Sigmoid colon (tissue), 7 donors: ENCODE data around the gene METTL22. TPM values are rescaled to one million over a fixed set of nuclear protein-coding genes. Genes with fewer than 3 reads are reported as not detected.
A peak's percentile ranks its signal among the peaks of the same experiment; 100 is the strongest.

ENCODE experiments used
- DNase-seq: peaks from one replicate; pipeline ENCODE4 v3.0.0-alpha.2; 2019
- H3K27ac ChIP-seq, 4 donors: fragments of 200-600 bp; sonication (generic); one replicate each; pipeline ENCODE4 v1.5.1; 2016 to 2019; ENCODE audit warnings: mild to moderate bottlenecking in 1 of 4
- H3K27me3 ChIP-seq, 3 donors: fragments of 200-600 bp; sonication (generic); one replicate each; pipeline ENCODE4 v1.5.1; 2019; ENCODE audit warnings: mild to moderate bottlenecking in 1 of 3
- H3K36me3 ChIP-seq, 4 donors: fragments of 200-600 bp; sonication (generic); one replicate each; pipeline ENCODE4 v1.5.1; 2016 to 2019
- H3K4me1 ChIP-seq, 4 donors: fragments of 200-600 bp; sonication (generic); one replicate each; pipeline ENCODE4 v1.5.1; 2017 to 2019
- H3K4me3 ChIP-seq, 4 donors: fragments of 200-600 bp; sonication (generic); one replicate each; pipeline ENCODE4 v1.5.1; 2017 to 2019; ENCODE audit warnings: mild to moderate bottlenecking in 2 of 4, moderate library complexity in 1 of 4
- H3K9me3 ChIP-seq, 4 donors: fragments of 200-600 bp in 3 of 4; sonication (generic) in 3 of 4; one replicate each; pipeline versions ENCODE4 v1.5.1 to v1.6.1; 2013 to 2019
- EP300 ChIP-seq, 4 donors: sonication (generic); formaldehyde crosslinking; IDR thresholded peaks; one replicate each; pipeline ENCODE4 v1.6.1; 2017; ENCODE audit warnings: antibody characterized with exemption in 4 of 4
- POLR2A ChIP-seq, 2 donors: fragments of 450-650 bp; IDR thresholded peaks; one replicate each; pipeline ENCODE4 v1.6.1; 2016; ENCODE audit warnings: antibody characterized with exemption in 2 of 2, mild to moderate bottlenecking in 2 of 2, moderate library complexity in 2 of 2
- POLR2AphosphoS5 ChIP-seq, 4 donors: sonication (generic); formaldehyde crosslinking; IDR thresholded peaks; one replicate each; pipeline ENCODE4 v1.6.1; 2017; ENCODE audit warnings: antibody characterized with exemption in 4 of 4
- WGBS, 2 donors: extraction: QIAGEN DNeasy Blood & Tissue Kit; methylation state at CpG; one replicate each; pipeline ENCODE4 v1.1.7; 2013; 5-methylcytosine and 5-hydroxymethylcytosine counted together
- intact Hi-C: fragments of 100-400 bp; cut with DNase I; formaldehyde crosslinking; loops from one replicate; pipeline ENCODE4 v1.15.1; 2023
- polyA plus RNA-seq, 3 donors: library from polyadenylated mRNA; stranded (reverse); fragments of 200-250 nt; gene quantifications; one replicate each; pipeline ENCODE4 v1.2.3, GENCODE V29; 2013
- total RNA-seq, 4 donors: library from RNA; depleted of rRNA; stranded (reverse); fragments of >200 nt; gene quantifications; one replicate each; pipeline ENCODE4 v1.1.0, GENCODE V29; 2016
- TF ChIP-seq, protein P1 (sequence below), 4 experiments: fragments of 450-650 bp in 3 of 4; fragments of 200-600 bp in 1 of 4; IDR thresholded peaks; one replicate each; pipeline ENCODE4 v1.5.1; 2016 to 2019; ENCODE audit warnings: antibody characterized with exemption in 4 of 4, mild to moderate bottlenecking in 3 of 4, moderate library complexity in 2 of 4
- donor health status: healthy with polysubstance abuse.
- donor health status: Bipolar disorder and iron deficiency.
- donor health status: healthy.

The METTL22 gene
- total and polyA plus RNA-seq, 7 donors, result 8.6 to 55.1 (median 25.3) TPM

DNA sequence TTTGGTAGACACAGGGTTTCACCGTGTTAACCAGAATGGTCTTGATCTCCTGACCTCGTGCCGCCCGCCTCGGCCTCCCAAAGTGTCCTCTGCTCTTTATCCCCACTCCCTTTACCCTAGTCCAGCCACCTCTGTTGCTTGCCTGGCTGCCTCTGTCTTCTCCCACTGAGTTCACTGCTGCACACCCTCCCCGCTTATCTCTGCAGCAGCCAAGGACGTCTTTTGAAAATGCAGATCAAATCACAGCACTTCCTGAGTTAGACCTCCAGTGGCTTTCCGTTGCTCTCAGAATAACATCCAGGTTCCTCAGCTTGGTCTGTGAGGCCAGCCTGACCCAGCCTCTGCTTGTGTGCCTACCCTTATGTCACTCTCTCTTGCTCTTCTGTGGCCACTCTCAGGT is 5.4 kb downstream of the METTL22 start:
- Histone ChIP-seq H3K4me3 (no peak overlapping the region), H3K9me3 (no peaks in the 10 kb centered on the region), H3K27ac (no peak overlapping the region), H3K36me3 (peaks cover 31 to 68% (median 51%) of the 10 kb centered on the region in 4 donors), H3K4me1 (peaks cover 0 to 20% (median 10%) of the 10 kb centered on the region in 4 donors), H3K27me3 (no peaks in the 10 kb centered on the region)
- TF ChIP-seq, protein P1, sequence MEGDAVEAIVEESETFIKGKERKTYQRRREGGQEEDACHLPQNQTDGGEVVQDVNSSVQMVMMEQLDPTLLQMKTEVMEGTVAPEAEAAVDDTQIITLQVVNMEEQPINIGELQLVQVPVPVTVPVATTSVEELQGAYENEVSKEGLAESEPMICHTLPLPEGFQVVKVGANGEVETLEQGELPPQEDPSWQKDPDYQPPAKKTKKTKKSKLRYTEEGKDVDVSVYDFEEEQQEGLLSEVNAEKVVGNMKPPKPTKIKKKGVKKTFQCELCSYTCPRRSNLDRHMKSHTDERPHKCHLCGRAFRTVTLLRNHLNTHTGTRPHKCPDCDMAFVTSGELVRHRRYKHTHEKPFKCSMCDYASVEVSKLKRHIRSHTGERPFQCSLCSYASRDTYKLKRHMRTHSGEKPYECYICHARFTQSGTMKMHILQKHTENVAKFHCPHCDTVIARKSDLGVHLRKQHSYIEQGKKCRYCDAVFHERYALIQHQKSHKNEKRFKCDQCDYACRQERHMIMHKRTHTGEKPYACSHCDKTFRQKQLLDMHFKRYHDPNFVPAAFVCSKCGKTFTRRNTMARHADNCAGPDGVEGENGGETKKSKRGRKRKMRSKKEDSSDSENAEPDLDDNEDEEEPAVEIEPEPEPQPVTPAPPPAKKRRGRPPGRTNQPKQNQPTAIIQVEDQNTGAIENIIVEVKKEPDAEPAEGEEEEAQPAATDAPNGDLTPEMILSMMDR (IDR thresholded peaks at IDR 0.05), result no peak
- no peak for TF ChIP-seq POLR2A (IDR thresholded peaks at IDR 0.05)
- TF ChIP-seq EP300 (IDR thresholded peaks at IDR 0.05), result no peak
- no peak for TF ChIP-seq POLR2AphosphoS5 (IDR thresholded peaks at IDR 0.05)
- intact Hi-C loops, result no loop called here
- peak; percentile 36 for DNase-seq
- 94% methylated on average over 8 of the region's 8 CpGs for WGBS, 2 donors

DNA sequence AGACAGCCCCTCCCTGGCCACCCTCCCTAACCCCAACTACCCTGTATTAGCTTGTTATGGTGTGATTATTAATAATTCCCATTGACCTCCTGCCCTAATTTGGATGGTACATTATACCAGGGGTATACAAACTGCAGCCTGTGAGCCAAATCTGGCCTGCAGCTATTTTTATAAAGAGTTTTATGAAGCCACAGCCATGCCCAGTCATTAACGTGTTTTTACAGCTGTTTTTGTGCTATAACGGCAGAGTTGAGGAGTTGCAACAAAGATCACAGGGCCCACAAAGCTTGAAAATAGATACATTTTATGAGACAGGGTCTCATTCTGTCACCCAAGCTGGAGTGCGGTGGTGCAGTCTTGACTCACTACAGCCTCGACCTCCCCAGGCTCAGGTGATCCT is 6.0 kb downstream of the METTL22 start:
- Histone ChIP-seq H3K27me3 (no peaks in the 10 kb centered on the region), H3K4me3 (no peak overlapping the region), H3K27ac (no peak overlapping the region), H3K36me3 (peaks cover 31 to 74% (median 53%) of the 10 kb centered on the region in 4 donors), H3K4me1 (peaks cover 0 to 16% (median 6%) of the 10 kb centered on the region in 4 donors), H3K9me3 (no peaks in the 10 kb centered on the region)
- DNase-seq, result peak; percentile 3
- intact Hi-C loops, result no loop called here
- TF ChIP-seq, protein P1 (IDR thresholded peaks at IDR 0.05), result no peak
- TF ChIP-seq POLR2A (IDR thresholded peaks at IDR 0.05), result no peak
- TF ChIP-seq POLR2AphosphoS5 (IDR thresholded peaks at IDR 0.05), result no peak
- TF ChIP-seq EP300 (IDR thresholded peaks at IDR 0.05), result no peak
- 58 to 78% methylated on average over 4 of the region's 4 CpGs for whole genome bisulfite sequencing, 2 donors

DNA sequence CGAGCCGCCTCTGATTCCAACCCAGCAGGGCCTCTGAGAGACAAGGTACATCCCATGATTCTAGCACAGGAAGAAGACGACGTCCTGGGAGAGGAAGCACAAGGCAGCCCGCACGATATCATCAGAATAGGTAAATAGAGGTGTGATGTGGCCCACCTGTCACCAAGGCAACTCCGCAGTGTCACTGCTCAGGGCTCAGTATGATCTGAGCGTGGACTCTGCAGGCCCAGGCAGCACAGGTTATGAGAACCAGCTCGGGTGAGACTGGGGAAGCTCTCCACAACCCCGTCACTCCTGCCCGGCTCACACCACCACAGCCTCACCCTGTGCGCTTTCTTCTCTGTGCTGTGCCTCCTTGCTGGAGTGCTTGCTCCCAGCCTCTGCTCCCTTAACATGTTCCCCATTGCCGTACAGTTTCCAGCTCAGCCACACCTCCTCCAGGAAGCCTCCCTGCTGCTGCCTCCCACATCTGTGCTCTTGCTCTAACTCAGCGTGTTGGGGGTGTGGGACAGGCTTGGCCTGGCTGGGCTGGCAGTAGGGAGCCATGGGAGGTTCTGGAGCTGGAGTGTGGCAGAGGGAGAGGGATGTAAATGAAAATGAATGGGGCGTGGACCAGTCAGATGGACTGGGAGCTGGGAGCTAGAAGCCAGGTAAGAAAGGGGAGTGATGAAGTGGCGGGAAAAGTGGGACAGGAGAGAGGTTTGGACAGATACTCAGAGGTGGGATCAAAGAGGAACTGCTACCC is 7.7 kb downstream of the METTL22 start:
- Histone ChIP-seq H3K9me3 (no peaks in the 10 kb centered on the region), H3K4me3 (no peak overlapping the region), H3K27me3 (no peaks in the 10 kb centered on the region), H3K36me3 (peaks cover 31 to 91% (median 60%) of the 10 kb centered on the region in 4 donors), H3K27ac (no peak overlapping the region), H3K4me1 (no peaks in the 10 kb centered on the region)
- TF ChIP-seq POLR2A (IDR thresholded peaks at IDR 0.05) (no peak), POLR2AphosphoS5 (IDR thresholded peaks at IDR 0.05) (no peak), EP300 (IDR thresholded peaks at IDR 0.05) (no peak)
- TF ChIP-seq, protein P1 (IDR thresholded peaks at IDR 0.05), result no peak
- DNase-seq, result peak; percentile 45
- 95% methylated on average over 16 of the region's 16 CpGs for WGBS, 2 donors
- intact Hi-C loops, result no loop called here

DNA sequence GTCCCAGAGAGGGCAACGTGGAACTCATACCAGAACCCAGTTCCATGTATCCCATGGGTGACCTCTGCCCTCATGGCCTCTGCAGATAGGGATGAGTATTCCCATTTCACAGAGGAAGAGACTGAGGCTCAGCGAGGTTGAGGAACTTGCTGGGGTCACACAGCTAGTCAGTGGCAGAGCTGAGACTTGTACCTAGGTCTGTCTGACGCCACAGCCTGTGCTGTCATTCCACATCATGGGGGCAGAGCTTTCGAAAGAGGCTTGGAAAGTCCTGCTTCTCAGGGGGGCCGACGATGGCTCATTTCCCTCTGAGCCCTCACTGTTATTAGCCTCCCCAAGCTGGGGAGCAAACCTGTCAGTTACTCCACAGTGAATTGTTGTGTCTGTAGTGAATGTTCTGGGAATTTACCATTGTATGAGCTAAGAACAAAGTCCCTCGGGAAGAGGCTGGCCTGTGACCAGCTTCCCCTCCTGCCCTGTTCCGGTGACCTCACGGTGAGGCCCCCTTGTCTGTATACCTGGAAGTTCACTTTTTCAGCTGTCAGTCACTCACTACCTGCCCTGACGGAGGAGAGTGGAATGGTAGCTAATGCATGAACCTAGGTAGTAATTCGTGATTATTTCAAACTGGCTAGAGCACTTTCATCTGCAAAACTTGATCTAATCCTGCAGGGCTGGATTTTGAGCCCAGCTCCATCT is 8.9 kb downstream of the METTL22 start:
- intact Hi-C loops, result no loop called here
- Histone ChIP-seq H3K4me1 (no peaks in the 10 kb centered on the region), H3K4me3 (no peak overlapping the region), H3K27me3 (no peaks in the 10 kb centered on the region), H3K27ac (no peak overlapping the region), H3K9me3 (no peaks in the 10 kb centered on the region), H3K36me3 (peaks cover 31 to 98% (median 66%) of the 10 kb centered on the region in 4 donors)
- WGBS, 2 donors, result 91 to 93% methylated on average over 11 of the region's 11 CpGs
- peak; percentile 18 for DNase-seq
- TF ChIP-seq POLR2A (IDR thresholded peaks at IDR 0.05), result no peak
- TF ChIP-seq, protein P1 (IDR thresholded peaks at IDR 0.05), result no peak
- TF ChIP-seq POLR2AphosphoS5 (IDR thresholded peaks at IDR 0.05), result no peak
- TF ChIP-seq EP300 (IDR thresholded peaks at IDR 0.05), result no peak
